Activated CD4-positive, alpha-beta T cell treated with anti-CD3 and anti-CD28 coated beads, Interleukin-2, amount 50 U/mL, for 1 hour (primary cell): ENCODE data around the gene IFT80.
A peak's percentile ranks its signal among the peaks of the same experiment; 100 is the strongest.
"Not testable (repeated sequence)": the region's sequence is repeated elsewhere in the genome, so short reads cannot be mapped to it uniquely, and the experiment has no call there.

Source experiments
- DNase-seq: peaks from one replicate; pipeline ENCODE4 v3.0.0-alpha.2; 2020

Gene IFT80

DNA sequence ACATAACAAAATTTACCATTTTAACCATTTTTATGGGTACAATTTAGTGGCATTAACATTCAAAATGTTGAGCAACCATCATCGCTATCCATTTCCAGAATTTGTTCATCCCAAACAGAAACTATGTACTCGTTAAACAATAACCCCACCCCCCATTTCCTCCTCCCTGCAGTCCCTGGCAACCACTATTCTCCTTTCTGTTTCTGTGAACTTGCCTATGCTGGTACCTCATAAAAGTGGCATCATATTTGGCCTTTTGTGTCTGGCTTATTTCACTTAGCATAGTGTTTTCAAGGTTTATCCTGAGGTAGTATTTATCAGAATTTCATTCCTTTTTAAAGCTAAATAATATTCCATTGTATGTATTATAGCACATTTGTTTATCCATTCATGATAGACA, 141.4 kb downstream of the IFT80 start:
- no peak for DNase-seq

GRCh38 chr3:160253298-160253697, 145.7 kb downstream of the IFT80 start:
- DNase-seq, result no peak

GRCh38 chr3:160247766-160248165, 151.3 kb downstream of the IFT80 start:
- DNase-seq, result no peak

DNA sequence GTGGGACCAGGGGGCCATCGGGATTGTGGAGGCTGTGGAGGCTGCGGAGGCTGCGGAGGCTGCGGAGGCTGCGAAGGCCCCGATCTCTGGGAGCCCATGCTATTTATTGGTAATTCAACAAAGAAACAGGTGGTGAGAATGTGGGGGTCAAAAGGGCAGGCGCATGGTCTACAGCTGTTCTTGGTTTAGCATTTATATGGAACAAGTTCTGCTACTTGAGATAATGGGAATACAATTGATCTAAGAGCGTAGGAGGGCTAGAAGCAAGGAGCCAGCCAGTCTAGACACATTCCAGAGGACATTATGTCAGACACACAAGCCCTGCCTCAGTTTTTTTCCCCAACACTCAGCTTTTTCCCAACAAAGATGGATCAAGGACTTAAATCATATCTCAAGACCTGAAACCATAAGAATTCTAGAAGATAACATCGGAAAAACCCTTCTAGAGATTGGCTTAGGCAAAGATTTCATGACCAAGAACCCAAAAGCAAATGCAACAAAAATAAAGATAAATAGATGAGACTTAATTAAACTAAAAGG, 153.7 kb downstream of the IFT80 start:
- DNase-seq, result no peak

DNA sequence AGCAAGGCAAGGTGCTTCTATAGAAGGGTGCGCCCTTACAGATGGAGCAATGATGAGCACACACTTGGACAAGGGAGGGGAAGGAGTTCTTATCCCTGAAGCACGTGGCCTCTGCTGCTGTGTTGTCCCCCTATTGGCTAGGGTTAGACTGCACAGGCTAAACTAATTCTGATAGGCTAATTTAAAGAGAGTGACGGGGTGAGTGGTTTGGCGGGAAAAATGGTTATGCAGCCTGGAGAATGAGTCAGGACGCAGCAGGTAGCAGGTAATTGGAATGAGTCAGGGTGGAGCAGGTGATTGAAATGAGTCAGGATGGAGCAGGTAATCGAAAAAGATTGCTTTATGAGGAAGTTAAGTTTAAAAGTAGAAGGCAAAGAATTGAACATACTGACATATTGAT, 158.3 kb downstream of the IFT80 start:
- not testable (repeated sequence) for DNase-seq

GRCh38 chr3:160232014-160232413, 167.0 kb downstream of the IFT80 start:
- DNase-seq, result no peak

GRCh38 chr3:160227419-160227818, 171.6 kb downstream of the IFT80 start:
- no peak for DNase-seq

- DNase-seq, result no peak
Observed at GRCh38 chr3:160226026-160226907, 172.8 kb downstream of the IFT80 start.

DNA sequence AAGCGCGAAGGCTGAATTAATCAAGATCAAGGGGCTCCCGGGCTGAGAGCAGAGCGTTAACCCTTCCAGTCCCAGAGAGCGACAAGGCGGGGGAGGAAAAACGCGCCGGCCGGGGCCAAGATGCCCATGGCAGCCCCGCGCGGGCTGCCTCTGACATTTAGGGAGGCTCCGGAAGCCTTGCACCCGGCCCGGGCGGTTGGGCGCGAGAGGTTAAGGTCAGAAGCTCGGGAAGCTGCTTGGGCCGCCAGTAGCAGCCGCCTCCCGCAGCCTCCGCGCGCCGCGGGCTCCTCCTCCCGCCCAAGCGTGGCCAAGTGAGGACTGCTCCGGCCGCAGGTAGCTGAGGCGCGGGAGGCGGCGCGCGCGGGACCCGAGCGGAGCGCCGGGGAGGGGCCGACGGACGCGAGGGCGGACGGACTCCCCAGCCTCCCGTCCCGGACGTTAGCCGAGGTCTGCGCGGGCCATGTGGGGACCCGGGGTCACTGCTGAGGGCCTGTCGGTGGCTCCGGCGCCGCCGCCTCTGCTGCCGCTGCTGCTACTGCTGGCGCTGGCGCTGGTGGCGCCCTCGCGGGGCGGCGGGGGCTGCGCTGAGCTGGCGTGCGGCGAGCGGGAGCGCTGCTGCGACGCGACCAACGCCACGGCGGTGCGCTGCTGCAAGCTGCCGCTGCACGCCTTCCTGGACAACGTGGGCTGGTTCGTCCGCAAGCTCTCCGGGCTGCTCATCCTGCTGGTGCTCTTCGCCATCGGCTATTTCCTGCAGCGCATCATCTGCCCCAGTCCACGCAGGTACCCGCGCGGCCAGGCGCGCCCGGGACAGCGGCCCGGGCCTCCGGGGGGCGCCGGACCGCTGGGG, 173.6 kb downstream of the IFT80 start, which contains the start of gene C3orf80:
TSS of gene C3orf80 (plus strand) at position 247 of the 850 bp plus-strand sequence. CDS start at position 461, 214 bp downstream.
- peak; percentile 23 for DNase-seq

DNA sequence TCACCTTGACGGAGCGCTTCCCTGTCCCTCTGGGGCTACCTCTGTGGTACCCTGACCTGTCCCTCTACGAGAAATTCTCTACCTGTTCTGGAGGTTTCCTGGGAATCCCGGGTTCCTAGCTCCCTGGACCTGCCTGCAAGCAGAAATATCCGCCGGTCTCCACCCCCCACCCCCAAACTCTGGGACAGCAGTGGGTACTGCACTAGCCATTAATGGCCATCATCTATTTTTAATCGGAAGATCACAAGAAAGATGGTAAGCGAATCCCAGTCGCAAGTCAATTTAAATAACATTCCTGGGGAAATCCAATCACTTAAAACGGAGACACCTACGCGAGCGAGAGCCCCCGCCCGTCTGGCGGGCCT, 174.2 kb downstream of the IFT80 start:
- DNase-seq, result no peak

- no peak for DNase-seq
Observed at GRCh38 chr3:160224256-160224655, 174.8 kb downstream of the IFT80 start.

DNA sequence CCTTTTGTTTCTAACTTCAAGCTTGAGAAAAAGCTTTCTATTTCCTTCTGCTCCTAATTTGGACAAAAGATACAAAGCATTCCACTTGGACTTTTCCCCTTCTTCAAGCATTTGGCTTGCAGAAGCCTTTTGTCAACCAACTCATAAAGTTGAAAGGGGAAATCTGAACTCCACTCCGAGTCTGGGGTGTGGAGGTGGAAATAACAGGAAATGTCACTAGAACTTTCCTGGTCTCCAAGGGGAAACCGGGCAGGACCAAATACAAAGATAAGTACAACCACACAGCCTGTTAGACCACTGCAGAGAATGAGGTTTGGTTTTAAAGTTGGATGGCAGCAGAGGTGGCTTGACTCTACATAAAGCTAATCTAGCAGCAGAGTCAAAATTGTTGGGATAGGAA, 178.0 kb downstream of the IFT80 start:
- DNase-seq, result no peak

GRCh38 chr3:160220038-160220437, 179.0 kb downstream of the IFT80 start:
- DNase-seq, result no peak

- no peak for DNase-seq
Observed at GRCh38 chr3:160218136-160218535, 180.9 kb downstream of the IFT80 start.

GRCh38 chr3:160217675-160218074, 181.3 kb downstream of the IFT80 start:
- DNase-seq, result no peak

DNA sequence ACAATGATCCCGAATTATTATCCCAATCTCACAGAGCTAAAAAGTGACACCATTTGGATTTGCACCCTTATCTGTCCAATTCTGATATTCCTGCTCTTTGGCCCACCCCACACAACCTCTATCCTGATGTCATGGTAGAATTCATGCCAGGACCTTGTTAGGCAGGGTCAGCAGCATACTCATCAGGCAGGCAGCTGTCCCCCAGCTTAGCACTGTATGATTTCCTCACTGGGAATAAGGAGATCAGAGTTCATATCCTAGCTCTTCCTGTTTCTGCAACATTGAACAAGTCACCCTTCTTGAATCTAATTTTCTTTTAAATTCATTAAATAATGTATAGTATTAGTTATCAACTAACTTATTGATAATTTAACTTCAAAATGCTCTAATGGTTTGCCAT, 185.8 kb downstream of the IFT80 start:
- DNase-seq, result no peak

DNA sequence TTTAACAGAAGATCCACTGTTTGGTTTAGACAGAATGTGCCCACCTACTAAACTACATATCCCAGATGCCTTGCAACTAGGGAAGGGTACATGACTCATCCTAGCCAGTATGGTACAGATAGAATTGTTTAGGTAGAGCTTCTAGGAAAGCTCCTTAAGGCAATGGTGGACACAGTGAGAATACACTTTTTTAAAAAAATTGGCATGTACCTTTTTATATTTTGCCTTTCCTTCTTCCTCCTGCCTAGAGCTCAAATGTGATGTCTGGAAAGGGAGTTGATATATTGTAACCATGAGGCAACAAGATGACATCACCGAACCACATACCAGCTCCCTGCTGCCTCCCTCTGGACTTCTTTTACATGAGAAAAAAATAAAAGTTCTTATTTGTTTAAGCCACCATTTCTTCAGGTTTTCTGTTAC, 188.2 kb downstream of the IFT80 start:
- DNase-seq, result no peak

DNA sequence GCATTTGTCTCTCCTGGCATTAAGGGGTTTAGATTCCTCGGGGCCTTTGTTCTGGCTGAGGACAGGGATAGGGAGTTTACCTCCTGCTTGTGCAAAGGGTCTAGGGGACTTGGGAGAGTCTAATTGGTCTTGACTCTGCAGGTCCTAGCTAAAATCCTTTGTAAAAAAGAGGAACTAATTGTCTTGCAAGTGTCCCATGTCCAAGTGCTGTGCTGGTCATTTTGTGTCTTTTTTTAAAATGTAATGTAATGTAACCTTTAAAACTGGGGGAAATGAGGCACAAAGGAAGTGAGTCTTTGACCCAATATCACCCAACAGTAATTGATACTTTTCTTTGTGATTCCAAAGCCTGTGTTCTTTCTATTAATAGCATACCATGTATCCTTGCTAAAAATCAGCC, 188.7 kb downstream of the IFT80 start:
- DNase-seq, result no peak
